Parathyroid adenoma (tissue), 2 donors: ENCODE results near the gene QSOX2.
"Not testable (repeated sequence)": the region's sequence is repeated elsewhere in the genome, so short reads cannot be mapped to it uniquely, and the experiment has no call there.

Experiments used
- H2AFZ ChIP-seq: fragments of 300-600 bp; sonication (generic); one replicate; pipeline ENCODE4 v1.7.0; 2017; ENCODE audit warnings: antibody characterized with exemption, mild to moderate bottlenecking
- H3K27ac ChIP-seq: fragments of 300-600 bp; sonication (generic); one replicate; pipeline ENCODE4 v1.7.0; 2017
- H3K27me3 ChIP-seq: fragments of 300-600 bp; sonication (generic); one replicate; pipeline ENCODE4 v1.7.0; 2017; ENCODE audit warnings: low read length; ENCODE audit not compliant: control insufficient read depth, insufficient read depth
- H3K36me3 ChIP-seq: fragments of 300-600 bp; sonication (generic); one replicate; pipeline ENCODE4 v1.7.0; 2017; ENCODE audit warnings: low read length; ENCODE audit not compliant: control insufficient read depth, insufficient read depth
- H3K4me1 ChIP-seq: fragments of 300-600 bp; sonication (generic); one replicate; pipeline ENCODE4 v1.7.0; 2017; ENCODE audit warnings: control low read depth
- H3K4me2 ChIP-seq: fragments of 300-600 bp; sonication (generic); one replicate; pipeline ENCODE4 v1.7.0; 2017; ENCODE audit warnings: low read length
- H3K4me3 ChIP-seq: fragments of 300-600 bp; sonication (generic); one replicate; pipeline ENCODE4 v1.7.0; 2017; ENCODE audit warnings: low read depth, low read length
- H3K79me2 ChIP-seq: fragments of 300-600 bp; sonication (generic); one replicate; pipeline ENCODE4 v1.7.0; 2017; ENCODE audit warnings: control low read depth
- H3K9ac ChIP-seq: fragments of 300-600 bp; sonication (generic); one replicate; pipeline ENCODE4 v1.7.0; 2017; ENCODE audit warnings: mild to moderate bottlenecking
- H3K9me3 ChIP-seq: fragments of 300-600 bp; sonication (generic); one replicate; pipeline ENCODE4 v1.7.0; 2017; ENCODE audit warnings: low read length; ENCODE audit not compliant: control insufficient read depth
- TF ChIP-seq, protein P1 (sequence below): fragments of 300-600 bp; sonication (generic); IDR thresholded peaks from one replicate; pipeline ENCODE4 v1.7.0; 2017; ENCODE audit warnings: antibody characterized with exemption, mild to moderate bottlenecking
- donor health status: primary hyperparathyroidism.

Gene QSOX2

GRCh38 chr9:136268735-136269134 lies 23.1 kb upstream of the QSOX2 start:
- Histone ChIP-seq H3K27me3 (no peaks in the 10 kb centered on the region), H3K79me2 (no peaks in the 10 kb centered on the region), H3K36me3 (no peaks in the 10 kb centered on the region), H3K27ac (no peak overlapping the region), H3K9me3 (no peaks in the 10 kb centered on the region), H3K9ac (no peak overlapping the region), H3K4me3 (no peak overlapping the region), H2AFZ (no peak overlapping the region), H3K4me2 (no peak overlapping the region), H3K4me1 (no peaks in the 10 kb centered on the region)
- TF ChIP-seq, protein P1, sequence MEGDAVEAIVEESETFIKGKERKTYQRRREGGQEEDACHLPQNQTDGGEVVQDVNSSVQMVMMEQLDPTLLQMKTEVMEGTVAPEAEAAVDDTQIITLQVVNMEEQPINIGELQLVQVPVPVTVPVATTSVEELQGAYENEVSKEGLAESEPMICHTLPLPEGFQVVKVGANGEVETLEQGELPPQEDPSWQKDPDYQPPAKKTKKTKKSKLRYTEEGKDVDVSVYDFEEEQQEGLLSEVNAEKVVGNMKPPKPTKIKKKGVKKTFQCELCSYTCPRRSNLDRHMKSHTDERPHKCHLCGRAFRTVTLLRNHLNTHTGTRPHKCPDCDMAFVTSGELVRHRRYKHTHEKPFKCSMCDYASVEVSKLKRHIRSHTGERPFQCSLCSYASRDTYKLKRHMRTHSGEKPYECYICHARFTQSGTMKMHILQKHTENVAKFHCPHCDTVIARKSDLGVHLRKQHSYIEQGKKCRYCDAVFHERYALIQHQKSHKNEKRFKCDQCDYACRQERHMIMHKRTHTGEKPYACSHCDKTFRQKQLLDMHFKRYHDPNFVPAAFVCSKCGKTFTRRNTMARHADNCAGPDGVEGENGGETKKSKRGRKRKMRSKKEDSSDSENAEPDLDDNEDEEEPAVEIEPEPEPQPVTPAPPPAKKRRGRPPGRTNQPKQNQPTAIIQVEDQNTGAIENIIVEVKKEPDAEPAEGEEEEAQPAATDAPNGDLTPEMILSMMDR, result no peak

GRCh38 chr9:136268318-136268717 lies 22.7 kb upstream of the QSOX2 start:
- Histone ChIP-seq H3K36me3 (no peaks in the 10 kb centered on the region), H3K4me1 (no peaks in the 10 kb centered on the region), H3K79me2 (no peaks in the 10 kb centered on the region), H3K27me3 (no peaks in the 10 kb centered on the region), H3K9ac (no peak overlapping the region), H3K27ac (no peak overlapping the region), H2AFZ (no peak overlapping the region), H3K9me3 (no peaks in the 10 kb centered on the region), H3K4me3 (no peak overlapping the region), H3K4me2 (no peak overlapping the region)
- TF ChIP-seq, protein P1, result no peak

GRCh38 chr9:136267261-136268111 lies 21.9 kb upstream of the QSOX2 start:
- Histone ChIP-seq H3K4me1 (no peaks in the 10 kb centered on the region), H3K36me3 (no peaks in the 10 kb centered on the region), H3K4me2 (peak overlapping the region; percentile 86), H3K79me2 (no peaks in the 10 kb centered on the region), H3K9ac (no peak overlapping the region), H3K27me3 (no peaks in the 10 kb centered on the region), H2AFZ (peak overlapping the region; percentile 72), H3K27ac (no peak overlapping the region), H3K9me3 (no peaks in the 10 kb centered on the region), H3K4me3 (peak overlapping the region; percentile 45)
- TF ChIP-seq, protein P1, result no peak

DNA sequence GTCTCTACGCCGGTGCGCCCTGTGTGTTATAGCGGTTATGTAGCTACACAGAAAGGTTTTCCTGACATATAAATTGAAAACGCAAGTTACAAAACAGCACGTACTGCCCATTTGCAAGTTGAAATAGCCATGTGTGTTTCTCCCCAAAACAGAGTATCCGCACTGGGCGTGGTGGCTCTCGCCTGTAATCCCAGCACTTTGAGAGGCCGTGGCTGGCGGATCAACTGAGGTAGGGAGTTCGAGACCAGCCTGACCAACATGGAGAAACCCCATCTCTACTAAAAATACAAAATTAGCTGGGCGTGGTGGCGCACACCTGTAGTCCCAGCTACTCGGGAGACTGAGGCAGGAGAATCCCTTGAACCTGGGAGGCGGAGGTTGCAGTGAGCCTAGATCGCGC lies 21.0 kb upstream of the QSOX2 start:
- H3K4me2 ChIP-seq, H3K27me3 ChIP-seq, H3K4me1 ChIP-seq, H3K36me3 ChIP-seq, H3K9ac ChIP-seq, H2AFZ ChIP-seq, H3K79me2 ChIP-seq, H3K27ac ChIP-seq, H3K9me3 ChIP-seq: not testable (repeated sequence)
- H3K4me3 ChIP-seq, result peak overlapping the region; percentile 13

DNA sequence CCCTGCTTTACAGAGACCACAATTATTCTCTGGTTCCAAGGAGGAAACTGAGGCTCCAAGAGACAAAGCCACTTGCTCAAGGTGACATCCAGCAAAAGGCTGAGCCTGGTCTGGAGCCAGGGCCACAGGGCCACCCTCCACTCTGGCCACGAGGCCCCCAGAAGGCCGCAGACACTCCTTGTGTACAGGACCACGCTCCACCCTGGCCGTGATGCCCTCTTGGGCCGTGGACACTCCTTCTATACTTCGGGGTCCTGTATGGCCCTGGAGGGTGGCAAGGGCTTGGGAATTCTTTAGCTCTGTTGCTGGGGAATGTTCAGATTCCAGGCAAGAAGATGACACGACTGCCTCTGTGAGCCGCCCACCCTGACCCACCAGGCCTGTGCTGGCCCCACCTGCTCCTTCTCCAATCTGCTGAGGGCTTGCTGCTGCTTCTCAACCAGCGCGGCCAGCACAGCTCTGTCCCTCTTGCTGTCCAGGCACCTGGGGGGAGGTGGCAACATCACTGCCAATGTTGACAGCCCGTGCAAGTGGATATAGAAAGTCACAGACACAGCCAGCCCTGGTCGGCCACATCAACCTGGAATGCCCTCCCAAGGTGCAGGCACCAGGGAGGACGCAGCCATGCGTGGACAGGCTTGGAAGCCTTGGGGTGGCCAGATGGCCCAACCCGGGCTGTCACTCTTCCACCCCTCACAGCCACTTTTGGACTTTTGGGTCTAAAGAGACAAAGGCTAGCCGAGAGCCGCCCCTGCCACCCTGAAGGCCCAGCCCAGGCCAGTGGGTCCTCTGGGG lies 20.1 kb upstream of the QSOX2 start:
- Histone ChIP-seq H2AFZ (no peak overlapping the region), H3K4me3 (no peak overlapping the region), H3K9me3 (no peaks in the 10 kb centered on the region), H3K4me2 (no peak overlapping the region), H3K4me1 (no peaks in the 10 kb centered on the region), H3K27me3 (no peaks in the 10 kb centered on the region), H3K79me2 (no peaks in the 10 kb centered on the region), H3K27ac (no peak overlapping the region), H3K36me3 (no peaks in the 10 kb centered on the region), H3K9ac (no peak overlapping the region)
- TF ChIP-seq, protein P1, result no peak
